Measurements from ENCODE around the gene DMXL1. TPM values are rescaled to one million over a fixed set of nuclear protein-coding genes. Genes with fewer than 3 reads are reported as not detected.
A peak's percentile ranks its signal among the peaks of the same experiment; 100 is the strongest.
"Not testable (repeated sequence)": the region's sequence is repeated elsewhere in the genome, so short reads cannot be mapped to it uniquely, and the experiment has no call there.

Gene DMXL1
- total RNA-seq, 1 experiment from 2014 or later = 14.8 TPM

GRCh38 chr5:119191944-119192343 is 121.1 kb downstream of the DMXL1 start:
- DNase-seq (ENCODE audit: low read depth) = no peak

GRCh38 chr5:119200795-119201194 is 129.9 kb downstream of the DMXL1 start:
- DNase-seq (ENCODE audit: low read depth) = no peak

- no peak for DNase-seq (ENCODE audit: low read depth)
Measured at GRCh38 chr5:119207105-119207504, 136.2 kb downstream of the DMXL1 start.

GRCh38 chr5:119212026-119212425 is 141.1 kb downstream of the DMXL1 start:
- no peak for DNase-seq (ENCODE audit: low read depth)

GRCh38 chr5:119212676-119213075 is 141.8 kb downstream of the DMXL1 start:
- no peak for DNase-seq (ENCODE audit: low read depth)

GRCh38 chr5:119217183-119217582 is 146.3 kb downstream of the DMXL1 start:
- no peak for DNase-seq (ENCODE audit: low read depth)

- DNase-seq (ENCODE audit: low read depth) = no peak
Measured at GRCh38 chr5:119218830-119219782, 148.2 kb downstream of the DMXL1 start.

GRCh38 chr5:119220576-119221197 is 149.8 kb downstream of the DMXL1 start:
- no peak for DNase-seq (ENCODE audit: low read depth)

GRCh38 chr5:119221330-119221729 is 150.4 kb downstream of the DMXL1 start:
- no peak for DNase-seq (ENCODE audit: low read depth)

- DNase-seq (ENCODE audit: low read depth) = no peak
Measured at GRCh38 chr5:119229950-119230349, 159.1 kb downstream of the DMXL1 start.

GRCh38 chr5:119238265-119239118 is 167.6 kb downstream of the DMXL1 start:
- no peak for DNase-seq (ENCODE audit: low read depth)

- DNase-seq (ENCODE audit: low read depth) = no peak
Measured at GRCh38 chr5:119239119-119239417, 168.2 kb downstream of the DMXL1 start.

- not testable (repeated sequence) for DNase-seq (ENCODE audit: low read depth)
Measured at GRCh38 chr5:119239826-119240225, 168.9 kb downstream of the DMXL1 start.

GRCh38 chr5:119243888-119244287 is 173.0 kb downstream of the DMXL1 start:
- no peak for DNase-seq (ENCODE audit: low read depth)

- no peak for DNase-seq (ENCODE audit: low read depth)
Measured at GRCh38 chr5:119250946-119251901, 180.3 kb downstream of the DMXL1 start.

GRCh38 chr5:119255571-119256356 is 184.9 kb downstream of the DMXL1 start:
- peak; percentile 39 for DNase-seq (ENCODE audit: low read depth)

GRCh38 chr5:119257613-119258012 is 186.7 kb downstream of the DMXL1 start:
- no peak for DNase-seq (ENCODE audit: low read depth)

GRCh38 chr5:119263639-119264038 is 192.8 kb downstream of the DMXL1 start:
- DNase-seq (ENCODE audit: low read depth) = no peak

GRCh38 chr5:119264186-119264585 is 193.3 kb downstream of the DMXL1 start:
- DNase-seq (ENCODE audit: low read depth) = no peak

- DNase-seq (ENCODE audit: low read depth) = peak; percentile 89
Measured at GRCh38 chr5:119267958-119268386, 197.1 kb downstream of the DMXL1 start.
